ENCODE data around the gene CCDC12.
"Not testable (repeated sequence)": the region's sequence is repeated elsewhere in the genome, so short reads cannot be mapped to it uniquely, and the experiment has no call there.

CCDC12 gene

GRCh38 chr3:46968783-46969428 is 7.6 kb downstream of the CCDC12 start:
- no peak overlapping the region for H3K9ac ChIP-seq (ENCODE audit: low read length)
- H3K27ac ChIP-seq (ENCODE audit: low read length) = no peak overlapping the region
- peaks cover 5% of the 10 kb centered on the region for H3K36me3 ChIP-seq (ENCODE audit: control insufficient read depth, low read depth, low read length)

DNA sequence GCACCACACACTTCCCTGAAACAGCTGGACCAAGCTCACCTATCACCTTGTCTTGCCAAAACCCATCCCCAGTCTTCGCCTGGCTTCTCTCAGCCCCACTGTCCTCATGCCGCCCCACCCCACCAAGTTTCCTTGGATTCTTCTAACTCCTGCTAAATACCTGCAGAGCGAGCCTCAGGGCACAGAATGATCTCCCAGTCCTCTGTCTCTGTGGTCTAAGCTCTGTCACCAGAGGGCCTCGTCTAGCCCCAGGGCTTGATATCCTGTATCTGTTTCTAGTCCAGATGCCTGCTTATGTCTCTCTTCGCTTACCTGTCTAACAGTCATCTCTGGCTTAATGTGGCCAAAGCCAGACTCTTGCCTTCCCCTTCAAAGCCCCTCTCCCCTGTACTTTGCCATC is 9.7 kb downstream of the CCDC12 start:
- no peaks in the 10 kb centered on the region for H3K27me3 ChIP-seq (ENCODE audit: control insufficient read depth, insufficient read depth, low read length)
- no peaks in the 10 kb centered on the region for H3K4me1 ChIP-seq (ENCODE audit: control insufficient read depth, low read depth, low read length)
- H3K9me3 ChIP-seq (ENCODE audit: control insufficient read depth, low read depth, low read length) = no peaks in the 10 kb centered on the region
- H3K36me3 ChIP-seq (ENCODE audit: control insufficient read depth, low read depth, low read length) = peaks cover 5% of the 10 kb centered on the region
- H3K27ac ChIP-seq (ENCODE audit: low read length) = no peak overlapping the region
- H3K4me3 ChIP-seq (ENCODE audit: low read length) = no peak overlapping the region
- no peak overlapping the region for H3K9ac ChIP-seq (ENCODE audit: low read length)

More at GRCh38 chr3:46968783-46969428, 7.6 kb downstream of the CCDC12 start:
- Histone ChIP-seq H3K27me3 (ENCODE audit: control insufficient read depth, insufficient read depth, low read length) (no peaks in the 10 kb centered on the region), H3K4me3 (ENCODE audit: low read length) (no peak overlapping the region), H3K9me3 (ENCODE audit: control insufficient read depth, low read depth, low read length) (no peaks in the 10 kb centered on the region), H3K4me1 (ENCODE audit: control insufficient read depth, low read depth, low read length) (no peaks in the 10 kb centered on the region)

DNA sequence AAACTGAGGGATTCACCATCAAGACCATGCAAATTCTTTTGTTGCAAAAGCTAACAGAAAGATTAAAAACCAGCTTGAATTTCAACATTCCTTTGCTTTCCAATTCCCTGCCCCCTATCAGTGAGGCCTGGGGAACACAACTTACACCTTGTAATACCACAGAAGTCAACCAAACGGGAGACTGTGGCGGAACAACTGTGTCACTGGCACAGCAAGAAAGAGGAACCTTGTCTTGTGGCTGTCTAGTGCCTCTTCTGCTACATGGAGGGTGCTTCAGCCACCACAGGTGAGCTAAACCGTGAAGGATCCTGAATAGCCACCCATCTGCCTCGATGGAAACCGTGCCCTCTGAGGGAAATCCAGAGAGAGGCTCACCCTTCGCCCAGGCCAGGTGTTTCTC is 11.4 kb downstream of the CCDC12 start:
- Histone ChIP-seq H3K4me3 (ENCODE audit: low read length) (no peak overlapping the region), H3K4me1 (ENCODE audit: control insufficient read depth, low read depth, low read length) (no peaks in the 10 kb centered on the region), H3K36me3 (ENCODE audit: control insufficient read depth, low read depth, low read length) (no peaks in the 10 kb centered on the region), H3K27me3 (ENCODE audit: control insufficient read depth, insufficient read depth, low read length) (no peaks in the 10 kb centered on the region), H3K9me3 (ENCODE audit: control insufficient read depth, low read depth, low read length) (no peaks in the 10 kb centered on the region), H3K9ac (ENCODE audit: low read length) (no peak overlapping the region), H3K27ac (ENCODE audit: low read length) (no peak overlapping the region)

- H3K9me3 ChIP-seq (ENCODE audit: control insufficient read depth, low read depth, low read length); H3K27ac ChIP-seq (ENCODE audit: low read length); H3K4me1 ChIP-seq (ENCODE audit: control insufficient read depth, low read depth, low read length); H3K4me3 ChIP-seq (ENCODE audit: low read length); H3K27me3 ChIP-seq (ENCODE audit: control insufficient read depth, insufficient read depth, low read length); H3K36me3 ChIP-seq (ENCODE audit: control insufficient read depth, low read depth, low read length); H3K9ac ChIP-seq (ENCODE audit: low read length): not testable (repeated sequence)
These were observed 12.4 kb downstream of the CCDC12 start for GRCh38 chr3:46964038-46964590.

DNA sequence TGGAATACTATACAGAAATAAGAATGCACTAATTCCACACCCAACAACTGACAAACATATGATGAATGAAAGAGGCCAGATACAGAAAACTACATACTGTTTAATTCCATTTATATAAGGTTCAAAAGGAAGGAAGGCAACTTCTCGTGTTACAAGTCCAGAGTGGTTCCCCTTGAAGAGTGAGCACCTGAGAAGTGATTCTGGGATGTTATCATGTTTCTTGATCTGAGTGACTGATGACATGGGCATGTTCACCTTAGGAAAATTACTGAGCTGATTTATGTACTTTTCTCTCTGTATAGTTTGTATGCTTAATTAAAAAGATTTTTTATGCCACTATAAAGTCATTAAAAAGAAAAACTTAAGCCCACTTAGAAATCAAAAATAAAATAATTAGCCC is 13.6 kb downstream of the CCDC12 start:
- H3K27me3 ChIP-seq (ENCODE audit: control insufficient read depth, insufficient read depth, low read length) = no peaks in the 10 kb centered on the region
- no peaks in the 10 kb centered on the region for H3K4me1 ChIP-seq (ENCODE audit: control insufficient read depth, low read depth, low read length)
- no peaks in the 10 kb centered on the region for H3K36me3 ChIP-seq (ENCODE audit: control insufficient read depth, low read depth, low read length)
- no peak overlapping the region for H3K27ac ChIP-seq (ENCODE audit: low read length)
- H3K4me3 ChIP-seq (ENCODE audit: low read length) = no peak overlapping the region
- no peak overlapping the region for H3K9ac ChIP-seq (ENCODE audit: low read length)
- no peaks in the 10 kb centered on the region for H3K9me3 ChIP-seq (ENCODE audit: control insufficient read depth, low read depth, low read length)

DNA sequence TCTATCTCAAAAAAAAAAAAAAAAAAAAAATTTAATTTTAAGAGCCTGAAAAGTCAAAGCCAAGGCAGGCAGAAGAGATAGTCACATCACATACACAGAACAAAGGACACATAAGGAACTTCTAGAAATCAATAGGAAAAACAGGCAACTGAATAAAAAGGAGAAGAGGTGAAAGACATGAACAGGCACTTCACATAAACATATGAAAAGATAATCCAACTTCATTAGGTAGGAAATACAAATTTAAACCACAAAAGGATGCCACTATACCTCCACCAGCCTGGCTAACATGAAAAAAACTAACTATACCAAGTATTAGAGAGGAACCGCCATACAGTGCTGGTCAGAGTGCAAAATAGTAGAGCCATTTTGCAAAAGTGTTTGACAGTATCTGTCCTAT is 14.1 kb downstream of the CCDC12 start:
- Histone ChIP-seq H3K27me3 (ENCODE audit: control insufficient read depth, insufficient read depth, low read length) (no peaks in the 10 kb centered on the region), H3K36me3 (ENCODE audit: control insufficient read depth, low read depth, low read length) (no peaks in the 10 kb centered on the region), H3K4me1 (ENCODE audit: control insufficient read depth, low read depth, low read length) (no peaks in the 10 kb centered on the region), H3K9ac (ENCODE audit: low read length) (no peak overlapping the region), H3K9me3 (ENCODE audit: control insufficient read depth, low read depth, low read length) (no peaks in the 10 kb centered on the region), H3K27ac (ENCODE audit: low read length) (no peak overlapping the region), H3K4me3 (ENCODE audit: low read length) (no peak overlapping the region)

GRCh38 chr3:46960835-46961234 is 15.7 kb downstream of the CCDC12 start:
- Histone ChIP-seq H3K9ac (ENCODE audit: low read length) (no peak overlapping the region), H3K4me1 (ENCODE audit: control insufficient read depth, low read depth, low read length) (no peaks in the 10 kb centered on the region), H3K4me3 (ENCODE audit: low read length) (no peak overlapping the region), H3K27ac (ENCODE audit: low read length) (no peak overlapping the region), H3K9me3 (ENCODE audit: control insufficient read depth, low read depth, low read length) (no peaks in the 10 kb centered on the region), H3K27me3 (ENCODE audit: control insufficient read depth, insufficient read depth, low read length) (no peaks in the 10 kb centered on the region), H3K36me3 (ENCODE audit: control insufficient read depth, low read depth, low read length) (no peaks in the 10 kb centered on the region)

- H3K36me3 ChIP-seq (ENCODE audit: control insufficient read depth, low read depth, low read length) = no peaks in the 10 kb centered on the region
- H3K4me3 ChIP-seq (ENCODE audit: low read length) = no peak overlapping the region
- H3K27me3 ChIP-seq (ENCODE audit: control insufficient read depth, insufficient read depth, low read length) = no peaks in the 10 kb centered on the region
- H3K27ac ChIP-seq (ENCODE audit: low read length) = no peak overlapping the region
- no peaks in the 10 kb centered on the region for H3K4me1 ChIP-seq (ENCODE audit: control insufficient read depth, low read depth, low read length)
- no peaks in the 10 kb centered on the region for H3K9me3 ChIP-seq (ENCODE audit: control insufficient read depth, low read depth, low read length)
- H3K9ac ChIP-seq (ENCODE audit: low read length) = no peak overlapping the region
These were observed 16.4 kb downstream of the CCDC12 start for GRCh38 chr3:46960081-46960701.

DNA sequence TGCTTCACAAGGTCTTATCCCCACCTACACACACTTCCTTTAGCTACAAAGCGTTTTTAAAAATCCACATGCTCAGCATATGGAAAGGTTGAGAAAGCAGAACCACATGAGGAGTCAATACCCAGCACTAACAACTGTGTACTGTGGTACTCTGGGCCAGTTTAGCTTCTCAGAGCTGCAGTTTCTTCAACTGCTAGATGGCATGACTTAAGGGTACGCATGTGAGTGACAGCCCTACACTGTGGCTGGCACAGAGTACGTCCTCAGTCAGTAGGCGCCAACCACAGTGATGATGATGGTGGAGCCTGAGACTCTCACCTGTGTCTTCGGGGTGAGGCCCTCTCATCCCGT is 17.4 kb downstream of the CCDC12 start:
- no peaks in the 10 kb centered on the region for H3K9me3 ChIP-seq (ENCODE audit: control insufficient read depth, low read depth, low read length)
- no peak overlapping the region for H3K27ac ChIP-seq (ENCODE audit: low read length)
- no peaks in the 10 kb centered on the region for H3K4me1 ChIP-seq (ENCODE audit: control insufficient read depth, low read depth, low read length)
- no peaks in the 10 kb centered on the region for H3K36me3 ChIP-seq (ENCODE audit: control insufficient read depth, low read depth, low read length)
- H3K9ac ChIP-seq (ENCODE audit: low read length) = no peak overlapping the region
- no peaks in the 10 kb centered on the region for H3K27me3 ChIP-seq (ENCODE audit: control insufficient read depth, insufficient read depth, low read length)
- no peak overlapping the region for H3K4me3 ChIP-seq (ENCODE audit: low read length)

- Histone ChIP-seq H3K27me3 (ENCODE audit: control insufficient read depth, insufficient read depth, low read length) (no peaks in the 10 kb centered on the region), H3K36me3 (ENCODE audit: control insufficient read depth, low read depth, low read length) (no peaks in the 10 kb centered on the region), H3K27ac (ENCODE audit: low read length) (no peak overlapping the region), H3K9ac (ENCODE audit: low read length) (no peak overlapping the region), H3K4me1 (ENCODE audit: control insufficient read depth, low read depth, low read length) (peaks cover 1% of the 10 kb centered on the region), H3K9me3 (ENCODE audit: control insufficient read depth, low read depth, low read length) (no peaks in the 10 kb centered on the region), H3K4me3 (ENCODE audit: low read length) (no peak overlapping the region)
These were observed 17.9 kb downstream of the CCDC12 start for GRCh38 chr3:46958467-46959160.

DNA sequence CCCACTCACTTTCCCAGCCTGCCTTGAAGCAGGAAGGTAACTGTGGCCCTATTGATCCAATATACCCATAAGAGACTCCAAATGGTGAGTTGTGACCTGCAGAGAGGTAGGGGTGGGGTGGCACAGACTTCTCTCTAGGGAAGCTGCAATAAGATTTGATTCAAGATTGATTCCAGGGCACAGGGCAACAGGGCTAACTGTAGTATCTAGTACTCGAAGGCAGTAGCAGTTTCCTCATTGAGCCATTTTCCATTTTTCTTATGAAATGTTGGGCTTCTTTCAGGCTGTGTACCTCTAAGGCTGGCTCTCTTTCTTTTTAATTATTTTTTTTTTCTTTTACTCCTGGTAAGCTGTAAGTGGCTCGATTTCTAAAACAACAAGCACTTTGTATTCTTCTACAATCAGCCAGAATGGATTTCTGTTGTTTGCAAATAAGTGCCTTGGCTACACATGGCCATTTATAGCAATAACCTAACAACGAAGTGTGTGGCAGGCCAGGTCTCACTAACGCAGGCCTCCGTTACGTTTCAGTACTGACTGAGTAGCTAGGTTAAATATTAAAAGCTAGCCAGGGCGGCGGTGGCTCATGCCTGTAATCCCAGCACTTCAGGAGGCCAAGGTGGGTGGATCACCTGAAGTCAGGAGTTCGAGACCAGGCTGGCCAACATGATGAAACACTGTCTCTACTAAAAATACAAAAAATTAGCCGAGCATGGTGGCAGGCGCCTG is 19.3 kb downstream of the CCDC12 start:
- H3K36me3 ChIP-seq (ENCODE audit: control insufficient read depth, low read depth, low read length) = no peaks in the 10 kb centered on the region
- peaks cover 10% of the 10 kb centered on the region for H3K4me1 ChIP-seq (ENCODE audit: control insufficient read depth, low read depth, low read length)
- no peak overlapping the region for H3K27ac ChIP-seq (ENCODE audit: low read length)

More for the DNA sequence above, 19.3 kb downstream of the CCDC12 start:
- Histone ChIP-seq H3K4me3 (ENCODE audit: low read length) (no peak overlapping the region), H3K27me3 (ENCODE audit: control insufficient read depth, insufficient read depth, low read length) (no peaks in the 10 kb centered on the region), H3K9me3 (ENCODE audit: control insufficient read depth, low read depth, low read length) (no peaks in the 10 kb centered on the region), H3K9ac (ENCODE audit: low read length) (no peak overlapping the region)

Measured in iPS-18a (cell line).